ENCODE measurements around the gene GLTP. TPM values are rescaled to one million over a fixed set of nuclear protein-coding genes. Genes with fewer than 3 reads are reported as not detected.

The GLTP gene
- total and polyA plus RNA-seq, 4 donors: 8.5 to 12.8 (median 8.7) TPM

GRCh38 chr12:109896188-109896587 is 15.8 kb upstream of the GLTP start (continued):
- TF ChIP-seq CTCF (IDR thresholded peaks at IDR 0.05; ENCODE audit: low read depth, low read length, missing input control) (no peak), GABPA (IDR thresholded peaks at IDR 0.05 in 1 of 2, conservative IDR thresholded peaks at IDR 0.05 in 1 of 2) (no peak), HNF4G (IDR thresholded peaks at IDR 0.05) (no peak), RAD21 (IDR thresholded peaks at IDR 0.05) (no peak), EGR1 (IDR thresholded peaks at IDR 0.05; ENCODE audit: low read depth in 2 of 2) (no peak), RXRA (IDR thresholded peaks at IDR 0.05) (no peak), YY1 (IDR thresholded peaks at IDR 0.05) (no peak)

GRCh38 chr12:109894939-109895338 is 14.6 kb upstream of the GLTP start:
- 62% methylated on average over 4 of the region's 4 CpGs for WGBS
- Histone ChIP-seq H3K9ac (ENCODE audit: low read depth in 1 of 2, low read length in 2 of 2) (no peak overlapping the region), H3K36me3 (ENCODE audit: control insufficient read depth in 4 of 4, insufficient read depth in 3 of 4, low read depth in 1 of 4, low read length in 3 of 4) (no peaks in the 10 kb centered on the region), H3K4me1 (ENCODE audit: control insufficient read depth in 4 of 4, insufficient read depth in 4 of 4, low read length in 3 of 4) (peaks cover 0 to 1% (median 0%) of the 10 kb centered on the region in 4 donors), H3K4me3 (ENCODE audit: low read depth in 1 of 3, low read length in 3 of 3) (no peak overlapping the region), H3K27ac (ENCODE audit: low read depth in 1 of 2, low read length in 2 of 2) (no peak overlapping the region), H3K27me3 (ENCODE audit: control insufficient read depth in 4 of 4, insufficient read depth in 4 of 4, low read length in 3 of 4) (no peaks in the 10 kb centered on the region), H3K9me3 (ENCODE audit: control insufficient read depth in 4 of 4, low read length in 3 of 4) (no peaks in the 10 kb centered on the region)
- DNase-seq (ENCODE audit: low spot score): no peak
- TF ChIP-seq EGR1 (IDR thresholded peaks at IDR 0.05; ENCODE audit: low read depth in 2 of 2): no peak
- TF ChIP-seq JUND (IDR thresholded peaks at IDR 0.05): no peak
- TF ChIP-seq ATF3 (IDR thresholded peaks at IDR 0.05): no peak
- TF ChIP-seq CTCF (IDR thresholded peaks at IDR 0.05; ENCODE audit: low read depth, low read length, missing input control): no peak
- no peak for TF ChIP-seq RXRA (IDR thresholded peaks at IDR 0.05)
- no peak for TF ChIP-seq HNF4A (conservative IDR thresholded peaks at IDR 0.05)
- TF ChIP-seq RAD21 (IDR thresholded peaks at IDR 0.05): no peak
- TF ChIP-seq REST (IDR thresholded peaks at IDR 0.05): no peak
- no peak for TF ChIP-seq NR2F2 (IDR thresholded peaks at IDR 0.05)
- TF ChIP-seq YY1 (IDR thresholded peaks at IDR 0.05): no peak
- TF ChIP-seq GABPA (IDR thresholded peaks at IDR 0.05 in 1 of 2, conservative IDR thresholded peaks at IDR 0.05 in 1 of 2): no peak
- no peak for TF ChIP-seq FOXA1 (IDR thresholded peaks at IDR 0.05)
- TF ChIP-seq FOXA2 (IDR thresholded peaks at IDR 0.05): no peak
- no peak for TF ChIP-seq MAX (IDR thresholded peaks at IDR 0.05)
- TF ChIP-seq SP1 (IDR thresholded peaks at IDR 0.05): no peak
- TF ChIP-seq TAF1 (conservative IDR thresholded peaks at IDR 0.05): no peak
- TF ChIP-seq ZBTB33 (IDR thresholded peaks at IDR 0.05): no peak
- no peak for TF ChIP-seq HNF4G (IDR thresholded peaks at IDR 0.05)
